PC-3 (cell line): ENCODE data around the gene TMPRSS13.

ENCODE experiments used
- CTCF ChIP-seq: fragments of 300-600 bp; sonication (generic); conservative IDR thresholded peaks from 2 replicates; pipeline ENCODE4 v1.5.1; 2017; ENCODE audit warnings: antibody characterized with exemption, low read depth, mild to moderate bottlenecking, low read length
- EZH2 ChIP-seq: fragments of 300-600 bp; sonication (generic); IDR thresholded peaks from one replicate; pipeline ENCODE4 v1.6.1; 2017; ENCODE audit warnings: antibody characterized with exemption, mild to moderate bottlenecking, low read length; ENCODE audit not compliant: unreplicated experiment
- EZH2phosphoT487 ChIP-seq: fragments of 300-600 bp; sonication (generic); IDR thresholded peaks from 2 replicates; pipeline ENCODE4 v1.6.1; 2018; ENCODE audit warnings: mild to moderate bottlenecking, antibody characterized with exemption, low read length, borderline replicate concordance

GRCh38 chr11:117931331-117931950 lies 2.2 kb upstream of the TMPRSS13 start:
- TF ChIP-seq CTCF = no peak
- TF ChIP-seq EZH2phosphoT487 = no peak
- no peak for TF ChIP-seq EZH2
